Progenitor cell of endocrine pancreas (in vitro differentiated cells): ENCODE measurements around the gene RPS6KA6. TPM values are rescaled to one million over a fixed set of nuclear protein-coding genes. Genes with fewer than 3 reads are reported as not detected.

Source experiments
- DNase-seq: peaks from one replicate; pipeline ENCODE4 v3.0.0; 2021; ENCODE audit warnings: low spot score; ENCODE audit not compliant: unreplicated experiment
- H3K27ac Mint-ChIP-seq: 2 replicates; pipeline ENCODE4 v1.8.0; 2021; ENCODE audit warnings: mild to moderate bottlenecking, moderate library complexity, mixed read lengths
- H3K27me3 Mint-ChIP-seq: 2 replicates; pipeline ENCODE4 v1.8.0; 2021; ENCODE audit warnings: mixed read lengths
- H3K36me3 Mint-ChIP-seq: 2 replicates; pipeline ENCODE4 v1.8.0; 2022; ENCODE audit warnings: mixed read lengths; ENCODE audit not compliant: insufficient read depth
- H3K4me1 Mint-ChIP-seq: 2 replicates; pipeline ENCODE4 v1.8.0; 2021; ENCODE audit warnings: low read depth, mixed read lengths
- H3K4me3 Mint-ChIP-seq: 2 replicates; pipeline ENCODE4 v1.8.0; 2021; ENCODE audit warnings: low read depth, mild to moderate bottlenecking, moderate library complexity, mixed read lengths
- H3K9me3 Mint-ChIP-seq: 2 replicates; pipeline ENCODE4 v1.8.0; 2021; ENCODE audit warnings: low read depth, mixed read lengths
- total RNA-seq: library from RNA; stranded (reverse); gene quantifications from 2 replicates; pipeline ENCODE4 v1.2.1, GENCODE V29; 2021
- TF ChIP-seq, protein P1 (sequence below): fragments of 200-600 bp; sonication (generic); IDR thresholded peaks from one replicate; pipeline ENCODE4 v1.5.0; 2021; ENCODE audit warnings: antibody characterized with exemption, mild to moderate bottlenecking; ENCODE audit not compliant: unreplicated experiment

RPS6KA6 gene
- total RNA-seq, 1 donor from 2014 or later, result 19.7 TPM

DNA sequence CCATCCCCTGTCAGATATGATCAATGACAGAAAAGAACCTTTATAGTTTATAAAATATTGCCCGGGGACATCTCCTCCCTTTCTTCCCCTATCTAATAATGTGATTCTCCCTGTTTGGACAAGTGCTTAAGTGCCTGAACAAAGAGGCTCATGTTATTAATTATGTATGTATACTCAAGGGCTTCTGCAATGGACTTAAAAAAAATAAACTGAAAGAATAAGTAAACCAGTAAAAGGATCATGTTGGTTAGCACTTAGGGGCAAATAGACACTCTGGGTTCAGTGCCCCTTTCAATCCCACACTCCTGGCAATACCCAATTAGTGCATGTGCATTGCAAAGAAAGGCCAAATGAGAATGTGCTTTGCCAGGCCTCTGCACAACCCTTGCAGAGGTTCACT is 30.7 kb upstream of the RPS6KA6 start:
- peaks cover 10% of the 10 kb centered on the region for H3K9me3 Mint-ChIP-seq
- TF ChIP-seq, protein P1, sequence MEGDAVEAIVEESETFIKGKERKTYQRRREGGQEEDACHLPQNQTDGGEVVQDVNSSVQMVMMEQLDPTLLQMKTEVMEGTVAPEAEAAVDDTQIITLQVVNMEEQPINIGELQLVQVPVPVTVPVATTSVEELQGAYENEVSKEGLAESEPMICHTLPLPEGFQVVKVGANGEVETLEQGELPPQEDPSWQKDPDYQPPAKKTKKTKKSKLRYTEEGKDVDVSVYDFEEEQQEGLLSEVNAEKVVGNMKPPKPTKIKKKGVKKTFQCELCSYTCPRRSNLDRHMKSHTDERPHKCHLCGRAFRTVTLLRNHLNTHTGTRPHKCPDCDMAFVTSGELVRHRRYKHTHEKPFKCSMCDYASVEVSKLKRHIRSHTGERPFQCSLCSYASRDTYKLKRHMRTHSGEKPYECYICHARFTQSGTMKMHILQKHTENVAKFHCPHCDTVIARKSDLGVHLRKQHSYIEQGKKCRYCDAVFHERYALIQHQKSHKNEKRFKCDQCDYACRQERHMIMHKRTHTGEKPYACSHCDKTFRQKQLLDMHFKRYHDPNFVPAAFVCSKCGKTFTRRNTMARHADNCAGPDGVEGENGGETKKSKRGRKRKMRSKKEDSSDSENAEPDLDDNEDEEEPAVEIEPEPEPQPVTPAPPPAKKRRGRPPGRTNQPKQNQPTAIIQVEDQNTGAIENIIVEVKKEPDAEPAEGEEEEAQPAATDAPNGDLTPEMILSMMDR, result no peak
- H3K27ac Mint-ChIP-seq, result no peak overlapping the region
- no peaks in the 10 kb centered on the region for H3K27me3 Mint-ChIP-seq
- H3K4me3 Mint-ChIP-seq, result no peak overlapping the region
- peaks cover 1% of the 10 kb centered on the region for H3K4me1 Mint-ChIP-seq
- H3K36me3 Mint-ChIP-seq, result no peaks in the 10 kb centered on the region
- no peak for DNase-seq

DNA sequence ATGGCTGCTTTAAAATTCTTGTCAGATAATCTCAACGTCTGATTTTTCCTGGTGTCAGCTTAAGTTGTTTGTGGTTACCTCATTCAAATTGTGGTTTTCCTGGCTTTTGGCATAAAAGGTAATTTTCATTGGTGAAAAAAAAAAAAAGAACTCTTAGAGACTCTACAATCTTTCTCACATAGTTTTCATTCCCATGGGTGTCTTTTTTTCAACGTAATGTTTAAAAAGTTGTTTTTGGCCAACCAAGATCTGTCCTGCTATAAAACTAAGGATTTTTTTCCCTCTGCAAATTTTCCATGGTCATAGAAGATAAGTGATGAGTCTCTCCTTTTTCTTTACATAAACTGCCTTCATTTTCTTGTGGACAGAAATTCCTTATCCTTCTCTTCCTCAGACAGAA is 28.9 kb upstream of the RPS6KA6 start:
- Mint-ChIP-seq H3K4me3 (no peak overlapping the region), H3K27me3 (no peaks in the 10 kb centered on the region), H3K4me1 (no peaks in the 10 kb centered on the region), H3K9me3 (peaks cover 10% of the 10 kb centered on the region), H3K27ac (no peak overlapping the region), H3K36me3 (no peaks in the 10 kb centered on the region)
- TF ChIP-seq, protein P1, result no peak
- no peak for DNase-seq

DNA sequence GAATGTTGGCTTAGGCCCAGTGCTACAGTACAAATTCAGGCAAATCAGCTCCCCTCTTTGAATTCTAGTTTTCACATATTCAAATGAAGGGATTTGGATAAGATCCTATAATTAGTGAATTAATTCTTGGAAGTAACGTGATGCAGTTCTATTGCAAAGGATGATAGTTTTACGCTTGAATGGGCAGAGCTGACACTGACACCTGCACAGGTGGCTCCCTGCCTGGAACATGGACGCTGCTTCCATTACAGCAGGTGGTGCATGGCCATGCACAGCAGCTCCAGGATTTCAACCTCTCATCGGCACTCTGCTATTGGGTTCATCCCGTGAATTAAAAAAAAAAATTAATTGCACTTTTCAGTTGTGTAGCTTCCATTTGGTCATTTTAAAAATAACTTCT is 28.4 kb upstream of the RPS6KA6 start:
- no peak for DNase-seq
- H3K4me1 Mint-ChIP-seq, result no peaks in the 10 kb centered on the region
- H3K36me3 Mint-ChIP-seq, result no peaks in the 10 kb centered on the region
- peaks cover 10% of the 10 kb centered on the region for H3K9me3 Mint-ChIP-seq
- TF ChIP-seq, protein P1, result no peak
- H3K27ac Mint-ChIP-seq, result no peak overlapping the region
- no peak overlapping the region for H3K4me3 Mint-ChIP-seq
- H3K27me3 Mint-ChIP-seq, result no peaks in the 10 kb centered on the region

DNA sequence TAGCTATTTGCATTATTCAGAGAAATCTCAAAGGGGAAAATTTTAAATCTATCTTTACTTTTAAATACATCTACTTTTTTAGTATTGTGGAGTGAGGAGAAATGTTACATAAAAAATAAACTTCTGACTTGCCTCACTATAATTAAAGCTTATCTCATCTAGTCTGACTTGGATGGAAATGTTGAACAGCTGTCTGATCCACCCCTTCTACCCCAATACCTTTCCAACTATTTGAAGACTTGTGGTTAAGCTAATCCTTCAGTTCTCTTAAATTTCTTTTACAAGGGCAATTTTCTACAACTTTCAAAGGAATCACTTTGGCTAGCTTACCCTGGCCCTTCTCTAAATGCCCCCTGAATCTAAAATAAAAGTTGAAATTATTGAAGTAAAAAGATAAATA is 17.3 kb upstream of the RPS6KA6 start:
- DNase-seq, result no peak
- Mint-ChIP-seq H3K9me3 (peaks cover 16% of the 10 kb centered on the region), H3K4me3 (no peak overlapping the region), H3K27me3 (no peaks in the 10 kb centered on the region), H3K27ac (no peak overlapping the region), H3K4me1 (peaks cover 1% of the 10 kb centered on the region), H3K36me3 (no peaks in the 10 kb centered on the region)
- TF ChIP-seq, protein P1, result no peak

DNA sequence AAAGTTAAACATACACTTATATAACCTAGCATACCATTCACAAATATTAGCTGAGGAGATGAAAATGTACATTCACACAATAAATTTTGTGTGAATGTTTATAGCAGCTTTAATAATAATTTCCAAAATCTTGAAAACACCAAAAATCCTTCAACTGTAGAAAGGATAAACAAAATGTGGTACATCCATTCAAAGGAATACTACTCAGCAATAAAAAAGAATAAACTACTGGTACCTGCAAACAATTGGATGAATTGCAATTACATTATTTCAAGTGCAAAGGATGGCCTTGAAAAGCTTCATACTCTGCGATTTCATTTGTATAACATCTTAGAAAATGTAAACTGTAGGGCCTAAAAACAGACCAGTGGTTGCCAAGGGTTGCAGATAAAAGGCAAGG is 11.7 kb upstream of the RPS6KA6 start:
- no peaks in the 10 kb centered on the region for H3K27me3 Mint-ChIP-seq
- H3K27ac Mint-ChIP-seq, result no peak overlapping the region
- no peaks in the 10 kb centered on the region for H3K36me3 Mint-ChIP-seq

More for the DNA sequence above, 11.7 kb upstream of the RPS6KA6 start:
- DNase-seq, result no peak
- H3K4me3 Mint-ChIP-seq, result no peak overlapping the region
- TF ChIP-seq, protein P1, result no peak
- H3K9me3 Mint-ChIP-seq, result peaks cover 10% of the 10 kb centered on the region
- H3K4me1 Mint-ChIP-seq, result no peaks in the 10 kb centered on the region
